ENCODE measurements around the gene OR2J2.
"Not testable (repeated sequence)": the region's sequence is repeated elsewhere in the genome, so short reads cannot be mapped to it uniquely, and the experiment has no call there.

- TF ChIP-seq POLR2AphosphoS5 (IDR thresholded peaks at IDR 0.05; ENCODE audit: control insufficient read depth, insufficient read depth, low read depth, low read length); REST (IDR thresholded peaks at IDR 0.05; ENCODE audit: borderline replicate concordance); REST (CRISPR knock-in tag; IDR thresholded peaks at IDR 0.05; ENCODE audit: low read depth); PKNOX1 (IDR thresholded peaks at IDR 0.05); BCL6 (CRISPR knock-in tag; IDR thresholded peaks at IDR 0.05); ZBTB40 (IDR thresholded peaks at IDR 0.05); ZBTB40 (CRISPR knock-in tag; IDR thresholded peaks at IDR 0.05); THRB (CRISPR knock-in tag; conservative IDR thresholded peaks at IDR 0.05); CREB3L1 (IDR thresholded peaks at IDR 0.05; ENCODE audit: borderline replicate concordance, low read depth); POLR2A (conservative IDR thresholded peaks at IDR 0.05); MEF2A (IDR thresholded peaks at IDR 0.05; ENCODE audit: control insufficient read depth, low read depth, low read length); HDAC1 (IDR thresholded peaks at IDR 0.05); CHD2 (IDR thresholded peaks at IDR 0.05; ENCODE audit: low read depth, low read length): not testable (repeated sequence)
Observed at GRCh38 chr6:29165571-29165970, 5.1 kb upstream of the OR2J2 start.
